ENCODE results near the gene CCDC121.

The CCDC121 gene, protein sequence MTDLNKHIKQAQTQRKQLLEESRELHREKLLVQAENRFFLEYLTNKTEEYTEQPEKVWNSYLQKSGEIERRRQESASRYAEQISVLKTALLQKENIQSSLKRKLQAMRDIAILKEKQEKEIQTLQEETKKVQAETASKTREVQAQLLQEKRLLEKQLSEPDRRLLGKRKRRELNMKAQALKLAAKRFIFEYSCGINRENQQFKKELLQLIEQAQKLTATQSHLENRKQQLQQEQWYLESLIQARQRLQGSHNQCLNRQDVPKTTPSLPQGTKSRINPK

DNA sequence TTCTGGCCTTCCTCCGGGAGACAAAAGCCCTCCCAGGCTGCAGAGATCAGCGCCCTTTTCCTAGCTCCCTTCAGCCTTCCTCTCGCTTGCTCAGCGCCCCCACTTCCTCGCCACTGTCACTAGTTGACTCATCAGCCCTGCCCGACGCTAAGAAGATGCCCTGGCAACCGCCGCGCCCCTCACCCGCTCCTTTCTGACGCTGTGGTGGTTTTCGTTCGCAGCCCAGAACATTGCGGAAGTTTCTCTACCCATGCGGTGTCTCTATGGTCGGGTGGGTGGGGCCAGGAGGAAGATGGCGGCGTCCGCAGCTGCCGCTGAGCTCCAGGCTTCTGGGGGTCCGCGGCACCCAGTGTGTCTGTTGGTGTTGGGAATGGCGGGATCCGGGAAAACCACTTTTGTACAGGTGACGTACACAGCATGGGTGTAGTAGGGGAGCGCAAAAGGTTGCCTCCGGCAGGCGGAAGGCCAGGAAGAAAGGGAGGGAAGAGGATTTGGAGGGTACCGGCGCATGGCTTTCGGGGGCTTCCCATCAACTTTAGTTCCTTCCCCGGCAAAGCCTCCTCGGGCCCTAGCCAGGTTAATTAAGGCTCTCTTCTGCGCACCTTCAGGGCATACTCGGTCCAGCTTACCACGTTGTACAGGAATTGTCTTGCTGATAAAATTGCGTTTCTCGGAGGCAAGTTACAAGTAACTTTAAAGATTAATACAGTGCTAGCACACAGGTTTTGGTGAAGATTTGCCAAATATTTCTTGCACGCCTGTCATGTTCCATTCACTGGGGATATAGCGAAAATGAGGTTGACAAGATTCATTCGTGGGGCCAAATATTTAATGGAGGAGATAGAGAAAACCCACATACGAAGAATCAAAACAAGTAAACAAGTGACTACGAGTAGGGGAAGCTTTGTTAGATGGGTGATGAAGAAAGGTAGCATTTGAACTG lies at the start of gene CCDC121, which contains the start of gene GPN1:
CCDC121 (minus strand) TSS at position 246 of the 943 bp plus-strand sequence. CDS start 1,213 bp downstream, outside the sequence.
GPN1 (plus strand) TSS at position 284 of the 943 bp plus-strand sequence; CDS start at position 293, 9 bp downstream.
- Mint-ChIP-seq H3K36me3 (peaks cover 57% of the 10 kb centered on the region), H3K27ac (no peak within 1 kb of the TSS), H3K4me3 (no peak within 1 kb of the TSS), H3K9me3 (no peaks in the 10 kb centered on the region), H3K4me1 (peaks cover 9% of the 10 kb centered on the region)
- peak; percentile 85 to 96 for DNase-seq (ENCODE audit: low spot score in 2 of 2)
- peak; percentile 99 for ATAC-seq

DNA sequence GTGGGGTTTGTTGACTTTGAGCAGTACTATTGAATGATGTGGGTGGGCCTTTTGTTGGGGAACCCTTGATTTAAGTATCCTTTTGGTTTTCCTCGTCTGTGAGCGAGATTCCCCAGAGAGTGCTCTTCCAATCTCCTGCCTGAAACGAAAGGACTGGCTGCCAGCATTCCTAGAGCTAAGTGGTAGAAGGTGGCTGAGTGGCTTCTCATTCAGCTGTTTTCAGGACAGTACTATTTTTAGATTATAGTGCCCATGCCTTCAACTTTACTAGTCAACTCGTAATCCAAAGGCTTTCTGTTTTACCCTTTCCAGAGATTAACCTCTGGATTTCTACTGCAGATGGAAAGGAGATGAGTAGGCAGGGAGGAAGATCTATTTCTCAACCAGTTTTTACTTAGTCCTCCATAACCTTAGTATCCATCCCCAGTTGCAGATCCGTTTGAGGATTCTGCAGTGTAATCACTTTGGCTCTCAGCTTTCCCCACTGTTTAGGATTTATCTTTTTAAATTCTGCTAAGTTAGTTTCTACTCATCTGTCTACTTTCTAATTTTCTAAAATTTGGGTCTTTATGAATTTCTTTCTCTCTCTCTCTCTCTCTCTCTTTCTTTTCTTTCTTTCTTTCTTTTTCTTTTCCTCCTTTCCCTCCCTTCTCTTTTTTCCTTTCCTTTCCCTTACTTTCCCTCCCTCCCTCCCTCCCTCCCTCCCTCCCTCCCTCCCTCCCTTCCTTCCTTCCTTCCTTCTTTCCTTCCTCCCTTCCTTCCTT lies 44.1 kb upstream of the CCDC121 start:
- H3K4me3 Mint-ChIP-seq: no peak overlapping the region
- H3K36me3 Mint-ChIP-seq: peaks cover 100% of the 10 kb centered on the region
- DNase-seq (ENCODE audit: low spot score in 2 of 2): no peak
- peaks cover 12% of the 10 kb centered on the region for H3K4me1 Mint-ChIP-seq
- no peaks in the 10 kb centered on the region for H3K9me3 Mint-ChIP-seq
- ATAC-seq: no peak
- H3K27ac Mint-ChIP-seq: peak overlapping the region; percentile 9

DNA sequence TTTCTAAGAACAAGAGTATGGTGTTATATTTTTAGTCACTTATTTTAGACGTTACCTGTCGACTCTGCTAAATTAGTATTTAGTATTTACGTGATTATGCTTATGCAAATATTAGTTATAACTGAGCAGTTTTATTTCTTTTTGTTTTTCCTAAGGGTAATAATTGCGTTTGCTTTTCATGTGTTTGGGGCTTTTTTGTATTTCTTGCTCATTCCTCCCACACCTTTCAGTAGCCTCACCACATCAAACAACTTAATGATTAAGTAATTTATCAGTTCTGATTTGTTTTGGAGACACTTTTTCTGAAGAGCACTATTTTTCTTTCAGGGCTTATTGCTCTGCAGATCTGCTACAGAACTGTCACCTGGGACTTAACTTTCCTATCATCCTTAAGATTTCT lies 42.4 kb upstream of the CCDC121 start:
- no peak overlapping the region for H3K27ac Mint-ChIP-seq
- no peak for DNase-seq (ENCODE audit: low spot score in 2 of 2)
- H3K9me3 Mint-ChIP-seq: no peaks in the 10 kb centered on the region
- peaks cover 12% of the 10 kb centered on the region for H3K4me1 Mint-ChIP-seq
- ATAC-seq: no peak
- peaks cover 100% of the 10 kb centered on the region for H3K36me3 Mint-ChIP-seq
- no peak overlapping the region for H3K4me3 Mint-ChIP-seq

DNA sequence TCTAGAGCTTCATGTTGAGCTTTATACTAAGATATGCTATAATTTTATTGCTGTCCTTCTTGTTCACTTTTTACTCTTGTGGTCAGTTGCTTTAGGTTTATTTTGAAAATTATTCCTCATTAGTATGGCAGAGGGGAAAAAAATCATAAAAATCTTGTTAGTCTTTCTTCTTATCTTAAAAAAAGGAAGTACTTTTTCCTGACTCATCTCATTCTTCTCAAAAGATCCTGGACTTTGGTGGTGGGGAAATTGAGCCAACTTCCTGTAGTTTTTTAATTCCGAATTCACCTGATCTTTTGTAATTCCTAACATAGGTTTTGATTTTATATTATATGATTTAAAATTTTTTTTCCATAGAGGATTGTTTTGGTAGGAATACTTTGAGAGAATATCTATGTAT lies 38.6 kb upstream of the CCDC121 start:
- Mint-ChIP-seq H3K27ac (no peak overlapping the region), H3K9me3 (no peaks in the 10 kb centered on the region), H3K4me1 (peaks cover 28% of the 10 kb centered on the region), H3K36me3 (peaks cover 80% of the 10 kb centered on the region), H3K4me3 (no peak overlapping the region)
- DNase-seq (ENCODE audit: low spot score in 2 of 2) (no peak), ATAC-seq (no peak)

DNA sequence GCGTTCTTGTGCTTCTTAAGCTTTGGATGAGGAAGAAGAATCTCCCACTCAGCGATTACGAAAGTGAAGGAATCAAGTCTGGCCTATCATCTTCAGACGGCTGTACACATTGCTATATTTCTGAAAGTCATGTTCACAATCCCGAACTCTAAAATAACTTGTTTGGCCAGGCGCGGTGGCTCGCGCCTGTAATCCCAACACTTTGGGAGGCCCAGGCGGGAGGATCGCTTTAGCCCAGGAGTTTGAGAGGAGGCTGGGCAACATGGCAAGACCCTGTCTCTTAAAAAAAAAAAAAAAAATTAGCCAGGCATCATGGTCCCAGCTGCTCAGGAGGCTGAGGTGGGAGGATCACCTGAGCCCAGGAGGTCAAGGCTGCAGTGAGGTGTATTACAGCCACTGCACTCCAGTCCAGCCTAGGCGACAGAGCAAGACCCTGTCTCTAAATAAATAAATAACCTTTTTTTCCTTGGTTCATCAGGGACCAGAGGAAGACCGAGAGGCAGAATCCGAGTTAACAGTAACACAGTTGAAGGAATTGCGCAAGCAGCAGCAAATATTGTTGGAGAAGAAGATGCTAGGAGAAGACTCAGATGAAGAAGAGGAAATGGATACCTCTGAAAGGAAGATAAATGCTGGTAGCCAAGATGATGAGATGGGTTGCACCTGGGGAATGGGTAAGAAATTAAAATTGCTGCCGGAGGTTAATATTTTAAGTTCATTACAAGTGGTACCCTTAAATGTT lies 36.0 kb upstream of the CCDC121 start:
- peak overlapping the region; percentile 97 for H3K27ac Mint-ChIP-seq
- H3K36me3 Mint-ChIP-seq: peaks cover 78% of the 10 kb centered on the region
- no peak for DNase-seq (ENCODE audit: low spot score in 2 of 2)
- peaks cover 28% of the 10 kb centered on the region for H3K4me1 Mint-ChIP-seq
- ATAC-seq: no peak
- no peaks in the 10 kb centered on the region for H3K9me3 Mint-ChIP-seq
- H3K4me3 Mint-ChIP-seq: peak overlapping the region; percentile 95

DNA sequence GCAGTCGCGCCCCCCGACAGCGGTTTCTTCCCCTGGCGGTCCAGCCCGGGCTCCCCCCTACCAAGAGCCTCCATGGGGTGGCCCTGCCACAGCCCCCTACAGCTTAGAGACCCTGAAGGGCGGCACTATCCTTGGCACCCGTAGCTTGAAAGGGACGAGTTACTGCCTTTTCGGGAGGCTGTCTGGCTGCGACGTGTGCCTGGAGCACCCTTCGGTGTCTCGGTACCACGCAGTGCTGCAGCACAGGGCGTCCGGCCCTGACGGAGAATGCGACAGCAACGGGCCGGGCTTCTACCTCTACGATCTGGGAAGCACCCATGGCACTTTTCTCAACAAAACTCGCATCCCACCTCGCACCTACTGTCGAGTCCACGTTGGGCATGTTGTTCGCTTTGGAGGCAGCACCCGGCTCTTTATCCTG lies 35.4 kb upstream of the CCDC121 start:
- peak; percentile 19 for ATAC-seq
- peaks cover 28% of the 10 kb centered on the region for H3K4me1 Mint-ChIP-seq
- peaks cover 78% of the 10 kb centered on the region for H3K36me3 Mint-ChIP-seq
- peak overlapping the region; percentile 97 for H3K27ac Mint-ChIP-seq
- no peaks in the 10 kb centered on the region for H3K9me3 Mint-ChIP-seq
- DNase-seq (ENCODE audit: low spot score in 2 of 2): no peak
- H3K4me3 Mint-ChIP-seq: peak overlapping the region; percentile 95

DNA sequence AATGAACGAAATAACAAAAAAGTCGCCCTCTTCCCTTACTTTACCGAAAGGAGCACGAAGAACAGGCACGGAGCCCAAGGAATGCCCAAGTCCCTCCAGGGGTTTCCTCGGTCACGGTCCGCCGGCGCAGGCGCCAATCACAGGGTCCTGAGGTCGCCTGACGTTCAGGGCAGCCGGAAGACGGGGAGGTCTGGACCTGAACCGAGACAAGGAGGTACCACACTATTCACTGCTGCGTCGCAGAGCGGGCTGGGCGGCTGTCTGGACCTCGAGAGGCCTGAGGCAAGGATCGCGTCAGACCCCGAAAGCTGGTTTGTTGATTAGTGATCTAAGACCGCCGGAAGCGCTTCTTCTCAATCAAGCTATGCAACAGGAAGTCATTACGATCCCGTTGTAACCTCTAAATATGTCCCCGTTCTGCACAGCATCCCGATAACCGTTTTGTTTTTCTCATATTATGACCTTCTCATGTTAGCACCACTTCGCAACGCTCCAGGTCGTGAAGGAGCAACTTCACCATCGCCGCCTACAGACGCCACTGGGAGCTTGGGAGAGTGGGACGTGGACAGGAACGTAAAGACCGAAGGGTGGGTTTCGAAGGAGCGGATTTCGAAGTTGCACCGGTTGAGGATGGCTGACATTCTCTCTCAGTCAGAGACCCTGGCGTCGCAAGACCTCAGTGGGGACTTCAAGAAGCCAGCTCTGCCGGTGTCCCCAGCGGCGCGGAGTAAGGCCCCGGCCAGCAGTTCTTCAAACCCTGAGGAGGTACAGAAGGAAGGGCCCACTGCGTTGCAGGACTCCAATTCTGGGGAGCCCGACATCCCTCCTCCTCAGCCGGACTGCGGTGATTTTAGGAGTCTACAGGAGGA lies 34.7 kb upstream of the CCDC121 start, which contains the start of the genes SLC4A1AP and SUPT7L:
SLC4A1AP (plus strand) TSS at position 605 of the 869 bp plus-strand sequence; CDS start at position 631, 26 bp downstream.
SUPT7L (minus strand) TSS at position 330 of the 869 bp plus-strand sequence. CDS start 1,422 bp downstream, outside the sequence.
- H3K27ac Mint-ChIP-seq: peak within 1 kb of the TSS; percentile 97
- no peaks in the 10 kb centered on the region for H3K9me3 Mint-ChIP-seq
- ATAC-seq (peak; percentile 93), DNase-seq (ENCODE audit: low spot score in 2 of 2) (peak; percentile 66 to 93)
- peak within 1 kb of the TSS; percentile 95 for H3K4me3 Mint-ChIP-seq
- peaks cover 78% of the 10 kb centered on the region for H3K36me3 Mint-ChIP-seq
- H3K4me1 Mint-ChIP-seq: peaks cover 28% of the 10 kb centered on the region

DNA sequence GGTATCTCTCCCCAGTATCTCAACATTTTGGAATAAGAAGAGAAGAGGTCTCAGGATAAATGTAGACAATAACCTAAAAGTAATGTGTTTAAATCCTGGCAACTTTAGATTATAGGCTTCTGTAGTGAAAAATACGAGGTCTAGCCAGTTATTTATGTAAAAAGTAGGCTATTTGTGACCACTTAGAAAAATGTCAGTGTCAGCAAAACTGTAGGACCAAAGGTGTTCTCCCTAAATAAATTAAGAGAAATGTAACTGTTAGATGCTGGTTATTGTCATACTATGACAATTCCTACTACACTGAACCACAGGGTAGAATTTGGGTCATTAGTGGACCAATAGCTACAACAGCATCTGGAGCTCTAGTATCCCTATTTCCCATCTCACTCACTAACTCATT lies 32.6 kb upstream of the CCDC121 start:
- Mint-ChIP-seq H3K36me3 (peaks cover 78% of the 10 kb centered on the region), H3K4me3 (peak overlapping the region; percentile 95), H3K27ac (peak overlapping the region; percentile 33), H3K4me1 (peaks cover 28% of the 10 kb centered on the region), H3K9me3 (no peaks in the 10 kb centered on the region)
- DNase-seq (ENCODE audit: low spot score in 2 of 2): no peak
- ATAC-seq: no peak

DNA sequence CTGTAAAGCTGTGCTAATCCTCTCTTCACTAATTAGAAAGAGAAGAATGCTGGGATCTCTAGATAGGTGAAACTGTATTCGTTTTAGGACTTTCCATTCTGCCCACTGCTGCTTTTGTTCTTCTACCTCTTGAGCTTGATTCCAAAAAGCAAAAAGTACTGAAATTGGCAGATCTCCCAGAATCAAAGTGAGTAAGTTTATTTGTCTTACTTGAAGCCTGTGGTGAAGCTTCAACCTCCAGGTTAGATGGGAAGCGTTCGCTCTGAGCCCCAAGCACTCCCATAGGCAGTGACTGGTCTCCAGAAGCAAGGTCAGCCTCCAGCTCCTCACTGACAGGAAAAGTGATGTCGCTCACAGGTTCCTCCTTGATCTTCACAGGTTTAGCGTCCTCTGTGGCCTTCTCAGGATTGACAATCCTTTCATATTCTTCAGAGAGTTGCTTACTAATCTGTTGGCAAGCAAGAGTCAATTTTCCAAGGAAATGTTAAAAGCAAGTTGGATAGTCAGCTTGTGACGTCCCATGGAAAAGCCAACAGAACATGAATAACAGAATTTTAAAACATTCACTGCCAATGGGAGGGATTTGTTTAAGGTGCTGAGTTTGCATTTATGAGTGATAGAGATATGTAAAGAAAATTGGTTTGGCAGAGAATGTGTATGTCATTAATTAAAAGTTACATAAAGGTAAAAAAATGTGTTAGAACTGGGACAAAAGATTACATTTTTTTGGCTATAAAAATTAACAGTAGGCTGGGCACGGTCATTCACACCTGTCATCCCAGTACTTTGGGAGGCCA lies 26.5 kb upstream of the CCDC121 start:
- H3K4me3 Mint-ChIP-seq: no peak overlapping the region
- H3K27ac Mint-ChIP-seq: no peak overlapping the region
- peaks cover 18% of the 10 kb centered on the region for H3K4me1 Mint-ChIP-seq
- no peaks in the 10 kb centered on the region for H3K9me3 Mint-ChIP-seq
- ATAC-seq (no peak), DNase-seq (ENCODE audit: low spot score in 2 of 2) (no peak)
- peaks cover 99% of the 10 kb centered on the region for H3K36me3 Mint-ChIP-seq

DNA sequence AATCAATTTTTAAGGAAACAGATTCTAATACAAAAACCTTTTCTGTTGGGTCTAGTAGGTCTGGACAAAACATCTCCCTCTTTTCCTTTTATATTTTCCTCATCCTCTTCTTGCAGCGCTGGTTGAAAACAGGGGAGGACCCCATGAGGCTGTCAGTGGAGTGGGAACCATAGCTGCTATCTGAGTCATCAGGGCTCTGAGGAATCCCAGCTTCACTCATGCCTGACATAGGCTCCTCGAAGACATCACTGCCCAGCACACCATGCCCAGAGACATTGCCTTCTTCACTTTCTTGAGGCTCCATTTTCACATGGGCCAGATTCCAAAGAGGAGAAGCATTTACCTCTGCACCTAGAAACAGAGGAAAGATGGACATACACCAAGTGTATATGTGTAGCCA lies 24.6 kb upstream of the CCDC121 start:
- Mint-ChIP-seq H3K36me3 (peaks cover 99% of the 10 kb centered on the region), H3K4me1 (peaks cover 18% of the 10 kb centered on the region), H3K9me3 (no peaks in the 10 kb centered on the region), H3K4me3 (no peak overlapping the region), H3K27ac (peak overlapping the region; percentile 6)
- DNase-seq (ENCODE audit: low spot score in 2 of 2) (no peak), ATAC-seq (no peak)

DNA sequence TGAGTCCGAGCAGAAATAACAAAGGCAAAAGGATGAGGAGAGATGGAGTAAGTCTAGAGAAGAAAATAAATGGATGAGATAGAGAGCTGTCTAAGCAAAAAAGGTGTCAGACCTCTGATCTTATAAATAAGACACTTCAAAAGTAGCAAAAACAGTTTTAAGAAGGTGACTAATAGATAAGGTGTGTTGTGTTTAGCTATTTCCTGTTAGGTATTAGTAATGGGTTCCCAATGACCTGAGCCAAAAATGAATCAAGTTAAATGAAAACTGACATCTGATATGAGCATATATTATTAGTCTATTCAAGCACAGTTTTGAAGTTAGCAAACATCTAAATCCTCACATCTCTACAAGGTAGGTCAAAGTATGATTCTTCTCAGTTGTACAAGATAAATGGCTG lies 24.0 kb upstream of the CCDC121 start:
- Mint-ChIP-seq H3K4me3 (no peak overlapping the region), H3K27ac (peak overlapping the region; percentile 23), H3K9me3 (no peaks in the 10 kb centered on the region), H3K36me3 (peaks cover 99% of the 10 kb centered on the region), H3K4me1 (peaks cover 18% of the 10 kb centered on the region)
- ATAC-seq: peak; percentile 64
- no peak for DNase-seq (ENCODE audit: low spot score in 2 of 2)

DNA sequence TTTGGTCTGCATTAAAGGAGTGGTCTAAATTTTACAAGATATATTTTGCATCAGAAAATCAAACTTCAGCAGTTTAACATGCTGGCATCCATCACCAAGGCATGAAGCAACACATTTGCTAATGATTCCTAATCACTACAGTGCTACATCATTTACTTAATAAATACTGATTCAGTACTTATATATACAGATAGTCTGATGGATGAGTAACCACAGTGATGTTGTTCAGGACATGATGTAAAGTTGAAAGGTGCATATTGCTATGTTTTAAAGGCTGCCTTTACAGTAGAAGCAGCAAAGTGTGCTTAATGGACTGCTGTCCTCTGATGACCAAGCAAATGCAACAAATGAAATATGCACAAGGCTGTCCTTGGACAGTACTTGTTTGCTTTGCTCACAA lies 23.5 kb upstream of the CCDC121 start:
- peak overlapping the region; percentile 23 for H3K27ac Mint-ChIP-seq
- peaks cover 18% of the 10 kb centered on the region for H3K4me1 Mint-ChIP-seq
- DNase-seq (ENCODE audit: low spot score in 2 of 2) (no peak), ATAC-seq (no peak)
- H3K9me3 Mint-ChIP-seq: no peaks in the 10 kb centered on the region
- peaks cover 99% of the 10 kb centered on the region for H3K36me3 Mint-ChIP-seq
- H3K4me3 Mint-ChIP-seq: no peak overlapping the region

DNA sequence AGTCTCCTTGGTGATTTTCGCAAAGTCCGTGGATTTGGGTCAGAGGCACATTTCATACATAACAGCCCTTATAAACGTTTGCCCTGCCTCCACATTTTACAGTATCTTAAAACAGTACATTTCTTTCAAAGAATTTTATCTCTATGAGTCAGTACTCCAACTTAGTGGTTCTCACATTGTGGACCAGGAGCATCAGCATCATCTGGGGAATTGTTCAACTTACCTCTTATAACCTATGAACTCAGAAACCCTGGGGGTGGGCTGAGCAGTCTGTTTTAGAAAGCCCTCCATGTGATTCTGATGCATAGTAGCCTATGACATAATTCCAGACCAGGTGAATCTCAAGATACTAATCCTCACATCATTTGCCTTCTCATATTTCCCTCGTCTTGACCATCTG lies 22.2 kb upstream of the CCDC121 start:
- peaks cover 18% of the 10 kb centered on the region for H3K4me1 Mint-ChIP-seq
- no peak overlapping the region for H3K27ac Mint-ChIP-seq
- H3K36me3 Mint-ChIP-seq: peaks cover 99% of the 10 kb centered on the region
- no peak overlapping the region for H3K4me3 Mint-ChIP-seq
- no peak for ATAC-seq
- no peak for DNase-seq (ENCODE audit: low spot score in 2 of 2)
- no peaks in the 10 kb centered on the region for H3K9me3 Mint-ChIP-seq

Data from stimulated activated effector memory CD8-positive, alpha-beta T cell treated with anti-CD3 and anti-CD28 coated beads, Interleukin-12 subunit alpha, Interleukin-12 subunit beta, amount 100 ng/mL, for 72 hours (primary cell).